Activated CD4-positive, alpha-beta T cell treated with anti-CD3 and anti-CD28 coated beads, Interleukin-2, Interleukin-6, amounts not matched to agents 100 ng/mL and 50 ng/mL, durations not matched to agents 16 hours and 8 hours (primary cell): ENCODE data around the gene CD302.
"Not testable (repeated sequence)": the region's sequence is repeated elsewhere in the genome, so short reads cannot be mapped to it uniquely, and the experiment has no call there.

Experiments
- DNase-seq: peaks from one replicate; pipeline ENCODE4 v3.0.0-alpha.2; 2020

The CD302 gene

GRCh38 chr2:159792599-159792998 lies 5.4 kb downstream of the CD302 start:
- no peak for DNase-seq

GRCh38 chr2:159792036-159792435 lies 6.0 kb downstream of the CD302 start:
- DNase-seq: no peak

DNA sequence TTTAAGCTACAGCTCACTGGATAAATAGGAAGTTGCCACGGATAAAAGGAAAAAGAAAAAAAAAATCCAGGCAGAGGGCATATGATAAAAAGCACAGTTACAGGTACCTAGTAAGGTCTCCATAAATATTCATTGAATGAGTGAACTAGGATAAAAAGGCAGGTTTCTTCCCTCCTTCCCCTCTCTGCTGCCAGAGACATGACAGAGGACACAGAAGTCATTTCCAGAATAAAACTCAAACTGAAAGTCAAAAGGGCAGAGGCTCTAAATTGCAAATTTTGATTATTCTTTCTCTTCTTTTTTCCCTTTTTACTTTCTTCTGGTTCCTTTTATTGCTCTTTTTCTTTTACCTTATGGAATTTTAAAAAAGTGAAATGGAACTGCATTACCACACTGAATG lies 7.7 kb downstream of the CD302 start:
- DNase-seq: peak; percentile 41

- DNase-seq: no peak
Observed at GRCh38 chr2:159788253-159788652, 9.8 kb downstream of the CD302 start.

- not testable (repeated sequence) for DNase-seq
Observed at GRCh38 chr2:159787647-159788046, 10.4 kb downstream of the CD302 start.

- no peak for DNase-seq
Observed at GRCh38 chr2:159786938-159787337, 11.1 kb downstream of the CD302 start.

GRCh38 chr2:159785195-159785594 lies 12.8 kb downstream of the CD302 start:
- DNase-seq: no peak

DNA sequence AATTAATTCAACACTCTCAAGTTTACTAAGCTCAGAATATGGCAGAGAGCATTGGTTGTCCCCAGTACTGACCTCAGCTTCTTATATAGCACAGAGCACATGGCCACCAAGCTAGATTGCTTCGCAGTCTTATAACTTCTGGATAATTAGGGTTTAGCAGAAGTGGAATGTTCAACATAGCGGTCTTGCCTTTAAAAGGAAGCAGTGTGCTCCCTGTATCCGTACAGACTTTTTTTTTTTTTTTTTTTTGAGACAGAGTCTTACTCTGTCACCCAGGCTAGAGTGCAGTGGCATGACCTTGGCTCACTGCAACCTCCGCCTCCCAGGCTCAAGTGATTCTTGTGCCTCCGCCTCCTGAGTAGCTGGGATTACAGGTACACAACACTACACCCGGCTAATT lies 13.3 kb downstream of the CD302 start:
- DNase-seq: not testable (repeated sequence)

DNA sequence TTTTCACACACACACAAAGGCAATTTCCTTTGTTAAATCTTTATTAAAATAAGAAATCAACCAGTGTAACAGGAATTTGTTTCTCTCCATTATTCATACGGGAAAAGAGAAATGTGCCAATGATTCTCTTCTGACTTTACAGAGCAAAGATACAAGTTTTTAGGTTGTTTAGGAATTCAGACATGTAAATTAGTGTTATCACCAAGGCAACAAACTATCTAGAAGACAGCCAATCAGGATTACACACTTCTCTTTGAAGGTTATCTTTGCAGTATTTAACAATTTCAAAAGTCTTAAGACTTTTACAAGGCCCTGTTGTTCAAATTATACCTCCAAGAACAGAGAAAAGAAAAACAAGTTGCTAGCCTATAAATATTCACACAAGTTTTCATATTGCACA lies 14.5 kb downstream of the CD302 start:
- DNase-seq: no peak

DNA sequence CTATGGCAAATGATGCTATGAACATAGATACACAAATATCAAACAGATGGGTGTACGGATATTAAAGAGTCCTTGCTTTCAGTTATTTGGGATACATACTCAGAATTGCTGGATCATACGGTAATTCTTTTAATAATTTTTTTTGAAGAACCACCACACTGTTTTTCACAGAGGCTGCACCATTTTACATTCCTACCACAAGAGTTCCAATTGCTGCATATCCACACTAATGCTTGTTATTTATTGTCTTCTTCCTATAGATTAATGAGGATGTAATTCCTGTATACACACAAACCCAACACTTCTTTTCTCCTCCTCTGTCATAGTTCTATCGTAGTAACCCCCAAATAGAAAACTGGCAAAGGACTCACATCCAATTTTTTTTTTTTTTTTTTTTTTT lies 21.7 kb downstream of the CD302 start:
- no peak for DNase-seq

GRCh38 chr2:159775021-159775420 lies 23.0 kb downstream of the CD302 start:
- DNase-seq: no peak

GRCh38 chr2:159774370-159774990 lies 23.5 kb downstream of the CD302 start:
- no peak for DNase-seq

- DNase-seq: no peak
Observed at GRCh38 chr2:159773886-159774285, 24.1 kb downstream of the CD302 start.

- DNase-seq: no peak
Observed at GRCh38 chr2:159773426-159773825, 24.6 kb downstream of the CD302 start.

DNA sequence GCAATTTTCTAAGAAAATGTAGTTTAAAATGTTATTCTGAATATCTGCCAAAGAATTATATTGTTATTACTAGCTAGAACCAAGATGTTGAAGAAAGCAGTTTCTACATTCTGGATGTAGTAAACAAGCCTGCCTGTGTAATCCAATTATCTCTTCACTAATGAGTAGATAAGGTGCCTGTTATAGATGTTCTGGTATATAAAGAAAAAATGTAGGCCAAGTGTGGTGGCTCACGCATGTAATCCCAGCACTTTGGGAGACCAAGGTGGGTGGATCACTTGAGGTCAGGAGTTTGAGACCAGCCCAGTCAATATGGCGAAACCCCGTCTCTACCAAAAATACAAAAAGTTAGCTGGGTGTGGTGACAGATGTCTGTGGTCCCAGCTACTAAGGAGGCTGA lies 28.9 kb downstream of the CD302 start:
- no peak for DNase-seq

DNA sequence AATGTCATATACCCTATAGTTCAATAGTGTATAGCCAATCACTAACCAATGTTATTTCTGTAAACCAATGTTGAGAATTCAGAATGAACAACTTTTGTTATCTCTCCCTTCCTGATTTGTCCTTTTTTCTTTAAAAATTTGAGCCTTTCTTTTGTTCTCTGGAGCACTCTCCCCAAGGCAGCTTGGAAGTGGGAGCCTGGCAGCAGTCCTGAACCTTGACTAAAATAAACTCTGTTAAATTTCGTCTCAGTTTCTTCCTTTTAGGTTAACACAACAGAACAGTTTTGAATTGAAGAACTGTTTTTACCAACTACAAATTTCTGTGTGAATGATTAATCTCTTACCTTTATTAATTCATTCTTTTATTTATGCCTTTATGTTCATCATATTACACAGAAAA lies 35.9 kb downstream of the CD302 start:
- DNase-seq: no peak

DNA sequence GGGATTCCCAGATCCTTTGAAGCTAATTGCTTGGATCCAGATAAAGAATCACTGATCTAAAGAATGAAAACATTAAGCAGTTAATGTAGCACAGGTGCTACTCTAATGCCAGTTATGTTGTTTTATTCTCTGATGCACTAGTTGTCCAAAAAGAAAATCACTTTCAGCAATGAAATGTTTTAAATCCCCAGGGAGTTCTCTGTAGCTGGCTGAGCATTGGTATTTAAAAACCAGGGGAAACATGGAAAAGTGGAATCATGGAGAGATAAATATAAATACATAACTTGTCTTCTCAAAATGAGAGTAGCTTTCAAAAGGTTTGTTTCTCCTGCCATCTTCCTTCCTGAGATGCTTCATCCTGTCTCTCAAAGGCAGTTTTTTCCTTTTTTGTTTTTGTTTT lies 37.7 kb downstream of the CD302 start:
- DNase-seq: no peak

- no peak for DNase-seq
Observed at GRCh38 chr2:159759577-159759976, 38.4 kb downstream of the CD302 start.

DNA sequence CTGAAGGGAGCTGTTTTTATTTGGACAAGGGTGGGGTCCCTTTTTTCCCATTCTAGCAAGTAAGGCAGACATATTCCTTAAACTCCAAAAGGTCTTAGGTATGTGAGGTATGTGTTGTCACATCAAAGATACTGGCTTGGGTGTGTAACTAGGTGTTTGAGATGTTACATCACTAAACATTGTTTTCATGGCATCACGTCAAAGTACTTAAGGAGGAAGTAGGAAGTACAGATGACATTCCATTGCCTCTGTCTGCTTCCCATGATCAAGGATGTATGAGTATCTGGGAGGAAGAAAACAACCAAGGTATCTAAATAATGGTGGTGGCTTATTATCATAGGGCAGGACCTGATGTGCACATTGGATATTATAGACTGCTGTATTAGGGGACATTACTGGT lies 39.3 kb downstream of the CD302 start:
- DNase-seq: no peak

DNA sequence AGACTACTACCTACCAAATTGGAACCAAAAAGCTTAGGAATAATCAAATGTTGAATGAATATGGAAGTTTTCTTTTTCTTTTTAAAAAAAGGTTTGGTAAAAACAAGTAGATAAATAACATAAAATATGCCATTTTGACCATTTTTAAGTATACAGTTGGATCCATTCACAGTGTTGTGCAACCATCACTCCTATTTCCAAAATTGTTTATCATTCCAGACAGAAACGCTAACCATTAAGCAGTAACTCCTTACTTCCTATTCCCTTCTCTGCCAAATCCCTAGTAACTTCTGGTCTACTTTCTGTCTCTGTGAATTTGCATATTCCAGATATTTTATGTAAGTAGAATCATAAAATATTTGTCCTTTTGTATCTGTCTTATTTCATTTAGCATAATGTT lies 39.8 kb downstream of the CD302 start:
- no peak for DNase-seq

DNA sequence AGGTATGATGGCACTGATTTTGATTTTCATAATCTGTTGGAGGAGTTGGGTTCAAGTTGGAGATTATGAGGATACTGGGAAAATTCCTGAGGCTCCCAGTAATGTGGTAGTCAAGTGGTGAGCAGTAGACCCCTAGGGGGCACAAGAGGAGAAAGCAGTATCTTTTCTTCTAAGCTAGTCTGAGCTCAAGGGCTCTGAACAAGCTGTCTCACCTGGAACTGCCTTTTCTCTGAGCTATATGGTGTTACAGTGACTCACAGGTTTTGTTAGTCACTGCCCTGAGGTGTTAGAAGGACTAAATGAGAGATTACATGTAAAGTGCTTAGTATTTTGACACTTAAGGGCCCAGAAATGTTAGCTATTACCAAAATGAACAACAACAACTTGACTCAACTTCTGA lies 42.2 kb downstream of the CD302 start:
- DNase-seq: peak; percentile 38

DNA sequence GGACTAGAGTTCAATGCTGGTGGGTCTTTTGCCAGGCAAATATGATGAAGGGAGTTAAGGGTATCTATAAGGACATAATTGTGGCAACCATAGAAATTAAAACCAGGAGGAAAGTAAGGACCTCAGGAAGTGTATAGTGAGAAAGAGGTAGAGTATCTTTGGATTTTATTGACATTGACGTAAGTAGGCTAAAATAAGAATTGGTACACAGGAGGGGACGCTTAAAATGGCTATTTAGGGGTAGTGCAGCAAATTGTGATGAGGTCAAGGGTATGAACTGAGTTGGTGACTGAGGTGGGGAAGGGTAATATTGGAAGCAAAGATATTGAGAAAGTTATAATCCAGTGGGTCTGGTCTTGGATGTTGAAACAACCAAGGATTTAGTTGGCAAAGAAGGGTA lies 43.0 kb downstream of the CD302 start:
- DNase-seq: no peak

- no peak for DNase-seq
Observed at GRCh38 chr2:159753797-159754196, 44.2 kb downstream of the CD302 start.

- no peak for DNase-seq
Observed at GRCh38 chr2:159750873-159751272, 47.1 kb downstream of the CD302 start.

GRCh38 chr2:159748089-159748488 lies 49.9 kb downstream of the CD302 start:
- DNase-seq: no peak

- not testable (repeated sequence) for DNase-seq
Observed at GRCh38 chr2:159745237-159745636, 52.8 kb downstream of the CD302 start.
